Stimulated activated CD4-positive, alpha-beta T cell treated with anti-CD3 and anti-CD28 coated beads, TNF-alpha, amount 100 ng/mL, for 1 hour (primary cell): ENCODE data around the gene MT1A.
"Not testable (repeated sequence)": the region's sequence is repeated elsewhere in the genome, so short reads cannot be mapped to it uniquely, and the experiment has no call there.

ENCODE experiments used
- DNase-seq, 3 donors: peaks; one replicate each; pipeline ENCODE4 v3.0.0-alpha.2; 2020; ENCODE audit warnings: low read depth in 3 of 3, low spot score in 1 of 3

Gene MT1A

GRCh38 chr16:56610017-56610608, 28.4 kb upstream of the MT1A start:
- DNase-seq, result peak in 2 of 3 donors; percentile 25 to 54

DNA sequence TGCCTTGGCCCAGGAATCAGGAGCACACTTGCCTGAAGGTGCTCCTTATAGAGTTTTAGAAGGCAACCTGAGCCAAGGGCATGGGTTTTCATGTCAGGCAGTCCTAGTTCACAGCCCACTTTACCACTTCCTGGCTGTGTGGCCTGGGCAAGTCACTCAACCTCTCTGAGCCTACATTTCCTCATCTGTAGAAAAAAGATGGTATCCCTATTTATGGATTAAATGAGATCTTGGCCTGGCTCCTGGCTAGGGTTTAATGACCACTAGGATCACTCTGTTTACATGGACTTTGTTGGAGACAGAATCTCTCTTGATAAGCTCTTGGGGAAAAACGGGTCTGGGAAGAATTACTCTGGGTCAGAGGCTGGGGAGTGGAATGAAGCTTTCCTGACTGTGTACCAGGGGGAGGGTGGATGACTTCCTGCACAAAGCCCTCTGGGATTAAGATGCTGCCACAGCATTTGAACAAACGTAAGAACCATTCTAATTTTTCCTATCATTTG, 27.8 kb upstream of the MT1A start:
- DNase-seq, result no peak

- DNase-seq, result no peak
These were observed 27.1 kb upstream of the MT1A start for GRCh38 chr16:56611281-56611833.

- DNase-seq, result no peak
These were observed 24.8 kb upstream of the MT1A start for GRCh38 chr16:56613706-56614105.

GRCh38 chr16:56614549-56614991, 23.9 kb upstream of the MT1A start:
- no peak for DNase-seq

DNA sequence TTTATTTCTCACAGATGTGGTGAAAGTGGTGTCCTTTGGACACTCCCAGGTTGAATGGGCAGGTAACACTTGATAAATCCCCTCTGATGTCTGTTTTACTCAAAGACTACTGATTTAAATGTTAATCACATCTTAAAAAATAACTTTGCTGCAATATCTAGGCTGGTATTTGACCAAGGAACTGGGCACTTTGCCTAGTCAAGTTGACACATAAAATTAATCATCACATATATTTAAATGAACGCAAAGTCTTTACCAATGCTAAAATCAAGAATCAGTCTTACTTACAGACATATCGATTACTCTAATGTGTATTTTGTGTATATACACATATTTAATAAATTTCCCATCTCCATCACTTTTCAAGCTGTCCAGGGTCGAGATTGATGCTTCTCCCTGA, 23.1 kb upstream of the MT1A start:
- DNase-seq, result no peak

DNA sequence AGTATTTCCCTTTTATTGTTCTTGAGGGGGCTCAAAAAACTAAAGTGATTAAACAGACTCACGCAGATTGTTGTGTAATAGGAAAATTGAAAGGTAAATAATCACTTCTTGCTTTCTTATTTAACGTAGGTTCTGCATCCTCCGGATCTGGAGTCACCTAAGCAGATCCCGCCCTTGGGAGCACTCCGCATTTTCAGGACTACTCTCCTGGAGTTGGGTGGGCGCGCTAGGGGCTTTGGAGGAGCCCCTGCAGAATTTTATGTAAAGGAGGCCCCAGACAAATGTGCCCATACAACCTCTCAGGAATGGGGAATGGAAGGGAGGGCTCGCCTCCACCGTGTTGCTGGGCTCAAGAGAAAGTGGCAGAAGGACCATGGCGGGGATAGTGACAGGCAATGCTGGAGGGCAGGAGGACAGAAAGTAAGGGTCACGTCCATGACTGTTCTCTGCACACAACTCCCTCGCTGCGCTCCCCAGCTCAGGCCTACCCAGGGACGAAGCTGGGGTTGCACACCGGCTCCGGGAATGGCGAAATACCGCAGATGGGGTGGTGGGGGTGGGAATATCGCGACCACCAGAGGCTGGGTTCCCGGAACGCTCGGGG, 21.8 kb upstream of the MT1A start:
- DNase-seq, result no peak

- DNase-seq, result peak in 1 of 3 donors; percentile 56
These were observed 21.0 kb upstream of the MT1A start for GRCh38 chr16:56617212-56618085.

GRCh38 chr16:56618138-56618537, 20.3 kb upstream of the MT1A start:
- no peak for DNase-seq

- no peak for DNase-seq
These were observed 18.0 kb upstream of the MT1A start for GRCh38 chr16:56620339-56620897.

DNA sequence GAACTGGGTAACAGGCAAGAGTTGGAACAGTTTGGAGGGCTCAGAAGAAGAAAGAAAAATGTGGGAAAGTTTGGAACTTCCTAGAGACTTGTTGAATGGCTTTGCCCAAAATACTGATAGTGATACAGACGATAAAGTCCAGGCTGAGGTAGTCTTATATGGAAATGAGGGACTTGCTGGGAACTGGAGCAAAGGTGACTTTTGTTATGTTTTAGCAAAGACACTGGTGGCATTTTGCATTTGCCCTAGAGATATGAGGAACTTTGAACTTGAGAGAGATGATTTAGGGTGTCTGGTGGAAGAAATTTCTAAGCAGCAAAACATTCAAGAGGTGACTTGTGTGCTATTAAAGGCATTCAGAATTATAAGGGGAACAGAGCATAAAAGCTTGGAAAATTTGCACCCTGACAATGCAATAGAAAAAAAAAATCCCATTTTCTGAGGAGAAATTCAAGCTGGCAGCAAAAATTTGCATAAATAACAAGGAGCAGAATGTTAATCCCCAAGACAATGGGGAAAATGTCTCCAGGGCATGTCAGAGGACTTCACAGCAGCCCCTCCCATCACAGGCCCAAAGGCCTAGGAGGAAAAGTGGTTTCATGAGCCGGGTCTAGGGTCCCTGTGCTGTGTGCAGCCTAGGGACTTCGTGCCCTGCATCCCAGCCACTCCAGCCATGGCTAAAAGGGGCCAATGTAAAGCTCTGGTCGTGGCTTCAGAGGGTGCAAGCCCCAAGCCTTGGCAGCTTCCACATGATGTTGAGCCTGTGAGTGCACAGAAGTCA, 16.6 kb upstream of the MT1A start:
- not testable (repeated sequence) for DNase-seq

- DNase-seq, result not testable (repeated sequence)
These were observed 15.3 kb upstream of the MT1A start for GRCh38 chr16:56623184-56623583.

GRCh38 chr16:56623637-56624036, 14.8 kb upstream of the MT1A start:
- DNase-seq, result no peak

GRCh38 chr16:56625140-56625942, 13.1 kb upstream of the MT1A start, which contains the start of gene MT1E:
Gene MT1E, plus strand, starts transcription at chr16:56625781. Its CDS starts 71 bp downstream, at chr16:56625852.
- peak in 1 of 3 donors; percentile 59 for DNase-seq

- DNase-seq, result no peak
These were observed 12.4 kb upstream of the MT1A start for GRCh38 chr16:56625943-56626654.

GRCh38 chr16:56626685-56627084, 11.8 kb upstream of the MT1A start:
- DNase-seq, result no peak

DNA sequence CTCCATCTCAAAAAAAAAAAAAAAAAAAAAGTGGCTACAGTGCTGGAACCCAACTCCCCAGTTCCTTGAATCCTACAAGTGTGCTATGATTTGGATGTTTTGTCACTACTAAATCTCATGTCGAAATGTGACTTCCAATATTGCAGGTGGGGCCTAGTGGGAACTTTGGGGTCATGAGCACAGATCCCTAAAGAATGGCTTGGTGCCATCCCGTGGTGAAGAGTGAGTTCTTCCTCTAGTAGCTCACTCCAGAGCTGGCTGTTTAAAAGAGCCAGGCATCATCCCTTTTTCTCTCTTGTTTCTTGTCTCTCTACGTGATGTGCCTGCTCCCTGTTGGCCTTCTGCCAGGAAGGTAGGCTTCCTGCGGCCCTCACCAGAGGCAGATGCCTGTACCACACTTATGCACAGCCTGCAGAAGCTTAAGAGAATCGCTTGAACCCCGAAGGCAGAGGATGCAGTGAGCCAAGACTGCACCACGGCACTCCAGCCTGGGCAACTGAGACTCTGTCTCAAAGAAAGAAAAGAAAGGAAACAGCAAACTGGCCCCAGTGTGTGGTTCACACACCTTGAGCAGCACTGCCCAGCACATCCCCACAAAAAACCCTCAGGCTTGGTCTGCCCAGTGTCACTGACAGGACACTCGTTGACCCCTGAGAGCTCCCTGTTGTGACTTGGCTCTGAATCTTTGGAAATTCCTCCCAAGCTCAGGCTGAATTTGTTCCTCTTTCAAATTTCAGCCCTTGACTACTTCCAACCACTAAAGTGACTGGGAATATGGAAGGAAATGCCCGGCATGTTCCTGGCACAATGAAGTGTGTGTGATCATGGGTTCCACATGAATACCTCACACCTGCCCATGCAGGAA, 9.7 kb upstream of the MT1A start:
- no peak for DNase-seq

GRCh38 chr16:56629531-56629930, 8.9 kb upstream of the MT1A start:
- DNase-seq, result no peak
